NCI-H2029 (cell line): ENCODE measurements around the gene CAMSAP3.

Source experiments
- DNase-seq: peaks from one replicate; lab custom pipeline; 2025; lab: John Stamatoyannopoulos, UW

Gene CAMSAP3

DNA sequence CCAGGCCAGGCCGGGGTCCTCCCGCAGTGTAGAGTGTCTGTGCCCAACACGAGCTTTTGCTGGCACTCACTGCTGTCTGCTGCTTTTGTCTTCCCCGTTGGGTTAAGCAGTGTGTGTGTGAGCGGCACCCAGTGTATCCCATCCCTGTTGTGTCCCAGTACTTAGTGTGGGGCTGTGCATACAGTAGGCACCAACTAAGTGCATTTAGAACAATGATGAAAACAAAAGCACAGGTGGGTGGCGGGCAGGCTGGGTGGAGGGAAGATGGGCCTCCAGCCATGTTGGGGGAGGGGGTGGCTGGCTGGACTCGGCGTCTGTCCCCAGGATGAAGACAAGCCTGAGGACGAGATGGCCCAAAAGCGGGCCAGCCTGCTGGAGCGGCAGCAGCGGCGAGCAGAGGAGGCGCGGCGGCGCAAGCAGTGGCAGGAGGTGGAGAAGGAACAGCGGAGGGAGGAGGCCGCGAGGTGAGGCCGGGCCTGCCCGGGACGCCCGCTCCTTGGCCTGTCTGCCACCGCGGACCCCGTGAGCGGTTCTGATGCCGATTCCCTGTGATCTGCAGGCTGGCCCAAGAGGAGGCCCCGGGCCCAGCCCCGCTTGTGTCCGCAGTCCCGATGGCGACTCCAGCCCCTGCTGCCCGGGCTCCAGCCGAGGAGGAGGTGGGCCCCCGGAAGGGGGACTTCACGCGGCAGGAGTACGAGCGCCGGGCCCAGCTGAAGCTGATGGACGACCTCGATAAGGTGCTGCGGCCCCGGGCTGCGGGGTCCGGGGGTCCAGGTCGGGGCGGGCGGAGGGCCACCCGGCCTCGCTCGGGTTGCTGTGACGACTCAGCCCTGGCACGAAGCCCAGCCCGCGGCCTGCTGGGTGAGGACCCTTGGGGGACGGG, 19.4 kb downstream of the CAMSAP3 start:
- DNase-seq: no peak

- no peak for DNase-seq
Measured at GRCh38 chr19:7617172-7617571, 21.5 kb downstream of the CAMSAP3 start.

DNA sequence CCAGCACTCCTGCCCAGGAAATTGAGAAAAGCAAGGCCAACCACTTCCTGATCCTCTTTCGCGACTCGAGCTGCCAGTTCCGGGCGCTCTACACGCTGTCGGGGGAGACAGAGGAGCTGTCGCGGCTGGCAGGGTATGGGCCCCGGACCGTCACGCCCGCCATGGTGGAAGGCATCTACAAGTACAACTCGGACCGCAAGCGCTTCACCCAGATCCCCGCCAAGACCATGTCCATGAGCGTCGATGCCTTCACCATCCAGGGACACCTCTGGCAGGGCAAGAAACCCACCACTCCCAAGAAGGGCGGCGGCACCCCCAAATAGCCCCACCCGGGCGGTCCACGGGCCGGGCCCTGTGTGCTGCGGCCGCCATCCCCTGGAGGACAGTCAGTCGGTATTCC, 22.1 kb downstream of the CAMSAP3 start:
- no peak for DNase-seq

GRCh38 chr19:7618348-7618747, 22.7 kb downstream of the CAMSAP3 start:
- no peak for DNase-seq

DNA sequence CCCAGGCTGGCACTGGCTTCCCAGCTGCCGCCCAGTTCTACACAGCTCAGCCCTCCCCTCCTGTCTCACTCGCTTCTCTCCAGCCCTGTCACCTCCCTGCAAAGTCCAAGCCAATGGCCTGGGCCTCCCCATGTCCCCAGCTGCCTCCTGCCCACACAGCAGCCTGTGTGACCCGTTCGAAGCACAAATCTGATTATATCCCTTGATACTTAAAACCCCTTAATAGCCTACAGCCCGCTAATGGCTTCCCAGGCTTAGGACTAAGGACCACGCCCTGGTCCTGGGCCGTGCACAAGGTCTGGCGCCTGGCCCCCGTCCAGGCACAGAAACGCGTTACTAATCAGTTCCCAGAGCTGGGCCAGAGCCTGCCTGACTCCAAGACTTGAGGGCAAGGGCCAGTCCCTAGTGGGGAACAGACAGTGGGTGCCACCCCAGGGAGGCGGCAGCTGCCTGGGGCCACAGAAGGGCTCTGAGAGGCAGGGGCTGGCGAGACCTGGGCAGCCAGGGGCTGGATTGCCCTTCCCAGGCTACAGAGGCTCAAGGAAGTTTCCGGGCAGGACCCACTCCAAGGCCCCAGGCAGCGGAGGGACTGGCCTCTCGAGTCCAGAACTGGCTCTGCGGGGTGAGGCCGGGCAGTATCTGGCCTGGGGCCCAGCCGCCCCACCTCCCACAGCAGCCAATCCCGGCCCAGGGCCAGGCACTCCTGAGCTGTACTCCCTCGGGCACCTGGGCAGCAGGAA, 23.3 kb downstream of the CAMSAP3 start:
- DNase-seq: no peak

DNA sequence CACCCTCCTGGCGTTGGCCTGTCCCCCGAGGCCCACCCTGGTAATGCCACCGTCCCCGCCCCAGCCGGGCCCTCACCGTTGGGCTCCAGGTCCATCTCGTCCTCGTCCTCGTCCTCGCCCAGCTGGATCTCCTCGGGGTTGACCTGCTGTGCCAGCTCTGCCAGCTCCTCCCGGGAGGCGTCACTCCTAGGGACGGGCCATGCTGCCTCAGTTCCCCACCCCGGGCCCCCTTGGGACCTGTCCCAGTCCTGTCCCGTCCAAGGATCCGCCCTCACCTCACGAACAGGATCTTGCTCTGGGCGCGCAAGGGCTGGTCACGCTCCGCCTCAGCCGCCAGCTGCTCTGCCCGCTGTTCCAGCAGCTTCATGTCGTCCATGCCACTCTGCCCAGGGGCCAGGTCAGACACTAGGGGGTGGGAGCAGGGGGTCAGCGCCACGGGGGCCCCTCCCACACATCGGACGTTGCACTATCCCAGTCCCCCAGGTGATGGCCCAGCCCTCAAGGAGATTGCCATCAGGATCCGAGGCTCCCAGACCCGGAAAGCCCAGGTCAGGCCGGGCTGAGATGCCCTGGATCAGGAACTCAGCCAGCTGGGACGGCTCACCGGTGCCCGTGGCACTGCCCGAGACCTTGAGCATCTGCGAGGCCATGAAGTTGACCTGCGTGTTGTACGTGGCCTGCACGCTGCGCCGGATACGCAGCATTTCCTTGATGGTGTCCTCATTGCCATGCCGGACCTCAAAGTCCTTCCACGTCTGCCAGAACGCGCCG, 24.2 kb downstream of the CAMSAP3 start:
- no peak for DNase-seq

- no peak for DNase-seq
Measured at GRCh38 chr19:7620442-7621412, 25.1 kb downstream of the CAMSAP3 start.

DNA sequence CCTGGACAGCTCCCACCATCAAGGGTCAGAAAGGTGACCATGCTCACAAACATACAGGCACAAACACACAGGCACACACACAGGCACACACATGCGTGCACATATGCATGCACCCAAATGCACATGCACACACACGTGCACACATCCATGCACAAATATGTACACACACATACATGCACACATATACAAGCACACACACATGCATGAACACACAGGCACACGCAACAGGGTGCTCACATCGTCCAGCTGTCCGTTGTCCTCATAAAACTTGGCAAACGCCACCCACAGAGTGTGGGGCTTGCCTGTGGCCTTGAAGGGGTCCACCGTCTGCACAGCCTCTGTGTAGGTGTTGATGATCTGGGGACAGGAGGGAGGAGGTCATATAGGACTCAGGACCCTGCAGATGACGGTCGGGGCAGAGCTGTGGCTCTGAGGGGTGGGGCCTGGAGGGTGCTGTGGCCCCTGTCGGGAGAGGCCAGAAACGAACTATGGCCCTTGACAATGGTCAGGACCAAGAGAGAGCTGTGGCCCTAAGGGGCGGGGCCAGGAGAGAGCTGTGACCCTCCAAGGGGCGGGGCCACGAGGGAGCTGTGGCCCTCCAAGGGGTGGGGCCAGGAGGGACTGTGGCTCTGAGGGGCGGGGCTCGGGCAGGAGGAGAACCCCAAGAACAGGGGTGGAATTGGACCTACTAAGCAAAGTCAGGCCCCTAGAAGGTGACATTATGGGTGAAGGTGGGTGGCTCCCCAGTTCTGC, 27.4 kb downstream of the CAMSAP3 start:
- DNase-seq: no peak

- no peak for DNase-seq
Measured at GRCh38 chr19:7623725-7624603, 28.3 kb downstream of the CAMSAP3 start.

GRCh38 chr19:7624810-7625209, 29.1 kb downstream of the CAMSAP3 start:
- DNase-seq: no peak

DNA sequence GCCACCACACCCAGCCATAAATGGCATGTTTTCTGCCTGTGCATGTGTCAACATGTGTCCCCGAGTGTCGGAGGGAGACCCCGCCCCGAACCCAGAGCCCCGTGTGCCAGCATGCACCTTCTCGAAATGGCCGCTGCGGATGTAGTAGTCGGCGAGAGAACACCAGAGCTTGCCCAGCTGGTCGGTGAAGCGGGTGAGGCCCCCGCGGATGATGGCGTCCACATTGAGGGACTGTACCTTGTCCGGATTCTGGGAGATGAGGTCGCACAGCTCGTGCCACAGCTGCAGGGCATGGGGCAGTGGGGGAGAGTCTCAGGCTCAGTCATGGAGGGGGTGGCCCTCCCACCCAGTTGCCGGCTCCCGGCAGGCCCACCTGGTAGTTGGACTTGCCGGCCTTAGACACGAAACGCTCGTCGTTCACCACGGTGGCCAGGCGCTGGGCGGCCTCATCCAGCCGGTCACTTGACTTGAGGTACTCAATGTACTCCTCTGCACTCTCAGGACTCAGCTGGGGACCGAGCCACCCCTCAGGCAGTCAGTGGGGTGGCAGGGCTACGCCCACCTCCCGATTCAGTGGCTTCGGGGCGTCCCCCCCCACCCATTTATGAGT, 30.2 kb downstream of the CAMSAP3 start:
- no peak for DNase-seq

GRCh38 chr19:7627166-7627565, 31.5 kb downstream of the CAMSAP3 start:
- no peak for DNase-seq

DNA sequence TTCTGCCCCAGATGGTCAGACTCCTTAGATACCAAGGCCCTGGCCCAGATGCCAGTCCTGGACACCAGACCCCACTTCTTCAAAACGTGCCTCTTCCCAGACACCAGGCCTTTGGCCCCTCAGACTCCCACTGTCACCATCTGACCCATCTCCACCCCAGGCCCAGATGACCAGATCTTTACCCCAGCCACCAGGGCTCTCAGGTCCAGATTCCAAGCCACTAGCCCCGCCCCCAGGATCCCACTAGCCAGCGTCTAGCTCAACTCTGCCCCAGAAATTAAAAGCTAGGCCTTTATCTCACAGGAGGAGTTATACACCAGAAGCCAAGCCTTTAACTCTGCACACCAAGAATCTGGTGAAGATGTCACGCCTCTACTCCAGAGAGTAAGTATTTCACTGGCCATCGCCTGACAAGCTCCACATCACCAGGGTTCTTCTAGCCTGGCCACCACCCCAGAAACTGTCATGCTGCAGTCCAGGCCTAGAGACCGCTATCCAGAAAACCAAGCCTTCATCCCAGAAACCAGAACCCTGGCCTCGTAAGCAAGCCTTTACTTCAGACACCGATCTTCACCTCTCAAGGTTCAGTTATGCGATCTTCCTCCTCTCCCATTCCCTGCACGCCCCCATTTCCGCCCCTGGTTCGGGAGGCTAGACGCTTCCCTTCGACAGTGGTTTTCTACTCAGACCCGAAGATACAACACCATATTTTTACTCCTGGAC, 33.1 kb downstream of the CAMSAP3 start:
- DNase-seq: no peak

- peak; percentile 97 for DNase-seq
Measured at GRCh38 chr19:7629347-7630054, 33.8 kb downstream of the CAMSAP3 start, which contains the start of the genes PET100 and XAB2. PET100 (plus strand) TSS chr19:7629793; CDS start chr19:7629834, 41 bp downstream. XAB2 (minus strand) TSS chr19:7629545; CDS start chr19:7629527, 18 bp downstream.

GRCh38 chr19:7631577-7631976, 35.9 kb downstream of the CAMSAP3 start:
- DNase-seq: no peak

- no peak for DNase-seq
Measured at GRCh38 chr19:7632340-7633203, 36.9 kb downstream of the CAMSAP3 start.

- DNase-seq: no peak
Measured at GRCh38 chr19:7633698-7634097, 38.0 kb downstream of the CAMSAP3 start, which contains the start of gene PCP2. PCP2 (minus strand) TSS chr19:7633719; CDS start chr19:7633457, 262 bp downstream.
